ENCODE measurements around the gene GLB1L3. TPM values are rescaled to one million over a fixed set of nuclear protein-coding genes. Genes with fewer than 3 reads are reported as not detected.

The GLB1L3 gene
- total RNA-seq, 1 experiment from 2014 or later, result 1.6 TPM

GRCh38 chr11:134362192-134362901 is 86.2 kb downstream of the GLB1L3 start:
- DNase-seq (ENCODE audit: low spot score), result no peak

GRCh38 chr11:134363161-134363560 is 87.0 kb downstream of the GLB1L3 start:
- no peak for DNase-seq (ENCODE audit: low spot score)

GRCh38 chr11:134363592-134363991 is 87.4 kb downstream of the GLB1L3 start:
- DNase-seq (ENCODE audit: low spot score), result no peak

DNA sequence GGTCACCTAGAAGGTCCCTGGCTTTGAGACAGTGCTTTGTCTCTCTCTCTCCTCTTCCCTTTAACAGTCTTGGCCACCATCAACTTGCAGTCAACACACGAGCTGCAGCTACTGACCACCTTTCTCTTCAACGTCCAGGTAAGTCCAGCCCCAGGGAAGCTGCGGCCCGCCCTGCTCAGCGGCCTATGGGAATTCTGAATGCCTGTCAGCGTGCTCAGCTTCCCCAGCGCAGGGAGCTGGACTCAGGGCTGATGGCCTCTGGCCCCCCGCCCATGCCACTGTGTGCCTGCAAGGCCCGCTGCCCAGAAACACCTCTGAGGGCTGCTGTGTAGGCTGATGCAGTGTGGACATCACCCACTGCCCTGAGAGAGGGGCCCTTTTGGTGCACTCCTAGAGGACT is 88.1 kb downstream of the GLB1L3 start:
- DNase-seq (ENCODE audit: low spot score), result no peak

DNA sequence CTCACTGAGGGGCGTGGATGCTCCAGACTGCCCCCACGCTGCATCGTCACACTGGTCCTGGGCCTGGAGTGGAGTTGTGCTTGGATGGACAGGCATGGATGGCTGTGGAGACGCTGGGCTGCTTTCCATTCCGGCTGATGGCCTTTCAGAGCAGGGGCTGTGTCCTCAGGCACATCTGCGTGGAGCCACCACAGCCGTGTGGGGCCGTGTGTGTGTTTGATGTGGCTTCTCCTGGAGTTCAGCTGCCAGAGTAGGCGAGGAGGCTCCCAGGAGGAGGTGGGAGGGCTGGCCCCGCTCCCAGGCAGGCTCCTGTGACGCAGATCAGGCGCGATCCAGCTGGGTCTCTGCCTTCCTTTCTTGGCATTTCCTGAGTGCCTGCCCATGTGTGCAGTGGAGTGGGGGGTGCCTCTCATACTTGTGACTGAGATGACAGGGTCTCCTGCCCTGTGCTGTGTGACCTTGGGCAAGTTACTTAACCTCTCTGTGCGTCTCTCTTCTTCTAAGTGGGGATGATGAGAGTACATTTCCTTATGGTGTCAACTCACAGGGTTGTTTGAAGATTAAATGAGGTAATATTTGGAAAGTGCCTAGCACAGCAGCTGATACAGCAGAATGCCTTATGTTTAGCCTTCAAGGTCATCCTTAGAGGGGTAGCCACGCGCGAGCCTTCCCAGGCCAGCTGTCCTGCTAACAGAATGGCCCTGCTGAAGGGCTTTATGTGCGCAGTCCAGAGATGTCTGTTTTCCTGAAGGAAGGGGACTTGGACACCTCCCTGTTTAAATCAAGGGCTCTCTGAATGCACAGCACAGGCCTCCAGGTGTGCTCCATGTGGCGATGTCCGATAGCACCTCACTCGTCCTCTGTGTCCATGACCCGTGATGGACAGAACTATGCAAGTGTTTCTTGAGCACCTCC is 89.1 kb downstream of the GLB1L3 start:
- DNase-seq (ENCODE audit: low spot score), result no peak

GRCh38 chr11:134366254-134366653 is 90.1 kb downstream of the GLB1L3 start:
- DNase-seq (ENCODE audit: low spot score), result no peak

DNA sequence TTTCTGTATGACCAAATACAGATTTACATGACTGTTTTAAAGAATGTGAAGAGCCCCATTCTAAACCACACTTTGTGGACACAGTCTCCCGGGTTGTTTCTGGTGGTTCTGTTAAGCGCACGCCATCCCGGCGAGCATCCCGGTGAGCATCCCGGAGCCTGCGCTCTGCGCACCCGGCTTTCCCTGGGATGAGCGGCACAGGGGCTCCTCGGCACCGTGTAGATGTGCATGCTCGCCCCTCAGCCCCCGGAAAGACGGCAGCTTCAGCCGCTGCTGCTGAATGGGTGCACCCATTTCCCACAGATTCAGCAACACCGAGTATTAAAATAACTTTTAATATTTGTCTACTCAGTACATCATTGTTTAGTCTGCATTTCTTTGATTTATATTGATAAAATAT is 91.6 kb downstream of the GLB1L3 start:
- DNase-seq (ENCODE audit: low spot score), result no peak

Other genes with a start within 250 kb of the GLB1L3 start
- 49.5 and 66.0 TPM in 2 replicates for gene JAM3, start 207.3 kb upstream of the GLB1L3 start, total RNA-seq (2014; rRNA removed; shearing (Covaris generic))
- gene NCAPD3, start 52.4 kb upstream of the GLB1L3 start, total RNA-seq (2014; rRNA removed; shearing (Covaris generic)), result 19.7 and 26.5 TPM in 2 replicates
- 24.5 and 25.5 TPM in 2 replicates for gene VPS26B, start 51.7 kb upstream of the GLB1L3 start, total RNA-seq (2014; rRNA removed; shearing (Covaris generic))
- 96.7 and 107 TPM in 2 replicates for gene THYN1, start 23.0 kb upstream of the GLB1L3 start, total RNA-seq (2014; rRNA removed; shearing (Covaris generic))
- gene ACAD8, start 22.8 kb upstream of the GLB1L3 start, total RNA-seq (2014; rRNA removed; shearing (Covaris generic)), result 13.6 and 18.4 TPM in 2 replicates
- 17.0 and 22.5 TPM in 2 replicates for gene GLB1L2, start 55.6 kb downstream of the GLB1L3 start, total RNA-seq (2014; rRNA removed; shearing (Covaris generic))
- 2.2 and 2.6 TPM in 2 replicates for gene B3GAT1, start 135.9 kb downstream of the GLB1L3 start, total RNA-seq (2014; rRNA removed; shearing (Covaris generic))

Data from H4 (cell line).